Ishikawa (cell line): ENCODE results near the gene THUMPD1.

Experiments used
- EGR1 ChIP-seq: IDR thresholded peaks from 2 replicates; pipeline ENCODE4 v1.6.1; 2012
- EP300 ChIP-seq: IDR thresholded peaks from 2 replicates; pipeline ENCODE4 v1.6.1; 2012; ENCODE audit warnings: borderline replicate concordance
- FOXM1 ChIP-seq: IDR thresholded peaks from 2 replicates; pipeline ENCODE4 v1.6.1; 2012; ENCODE audit warnings: low read depth, borderline replicate concordance
- TAF1 ChIP-seq: IDR thresholded peaks from 2 replicates; pipeline ENCODE4 v1.6.1; 2012; ENCODE audit warnings: low read depth, mild to moderate bottlenecking
- USF1 ChIP-seq: IDR thresholded peaks from 2 replicates; pipeline ENCODE4 v1.6.1; 2012
- YY1 ChIP-seq: IDR thresholded peaks from 2 replicates; pipeline ENCODE4 v1.6.1; 2012; ENCODE audit warnings: low read depth

GRCh38 chr16:20734782-20735181 is 6.8 kb downstream of the THUMPD1 start:
- TF ChIP-seq EP300 (no peak), TAF1 (no peak), YY1 (no peak), USF1 (no peak), FOXM1 (no peak), EGR1 (no peak)
